K562 (cell line): ENCODE data around the gene CCDC9. TPM values are rescaled to one million over a fixed set of nuclear protein-coding genes. Genes with fewer than 3 reads are reported as not detected.
A peak's percentile ranks its signal among the peaks of the same experiment; 100 is the strongest.

Experiments
- BRD4 ChIP-seq: fragments of 200-600 bp; sonication (generic); IDR thresholded peaks from 2 replicates; pipeline ENCODE4 v1.6.1; 2017; ENCODE audit warnings: inconsistent platforms
- CGGBP1 ChIP-seq: fragments of 250-450 bp; sonication (Bioruptor Pico); IDR thresholded peaks from 2 replicates; pipeline ENCODE4 v1.9.0; 2021; ENCODE audit warnings: mild to moderate bottlenecking
- DIDO1 ChIP-seq: fragments of 450-650 bp; IDR thresholded peaks from 2 replicates; pipeline ENCODE4 v1.6.1; 2016; ENCODE audit warnings: low read depth, missing biosample characterization, missing genetic modification characterization
- EZH2 ChIP-seq: IDR thresholded peaks from 2 replicates; pipeline ENCODE4 v1.6.1; 2012; ENCODE audit warnings: low read depth, mild to moderate bottlenecking, inconsistent platforms, low read length, borderline replicate concordance
- GABPB2 ChIP-seq: fragments of 250-450 bp; sonication (Bioruptor Pico); conservative IDR thresholded peaks from 2 replicates; pipeline ENCODE4 v1.5.1; 2021; ENCODE audit warnings: mild to moderate bottlenecking
- HMG20B ChIP-seq: fragments of 250-450 bp; sonication (Bioruptor Pico); IDR thresholded peaks from 2 replicates; pipeline ENCODE4 v1.5.0; 2021; ENCODE audit warnings: mild to moderate bottlenecking
- HMGN3 ChIP-seq: IDR thresholded peaks from 2 replicates; pipeline ENCODE4 v1.6.1; 2011; ENCODE audit warnings: borderline replicate concordance, low read depth, mild to moderate bottlenecking, mixed read lengths, low read length; ENCODE audit not compliant: insufficient read length; ENCODE audit errors: extremely low read depth
- L3MBTL2 ChIP-seq: fragments of 450-650 bp; IDR thresholded peaks from 2 replicates; pipeline ENCODE4 v1.6.1; 2016; ENCODE audit warnings: mild to moderate bottlenecking, moderate library complexity
- NRF1 ChIP-seq, 2 experiments: fragments of 450-650 bp; IDR thresholded peaks in 1 of 2; conservative IDR thresholded peaks in 1 of 2; 2 replicates each; pipeline ENCODE4 v1.6.1; 2014; ENCODE audit warnings: mild to moderate bottlenecking in 2 of 2
- PHF8 ChIP-seq: fragments of 200-600 bp; sonication (generic); IDR thresholded peaks from 2 replicates; pipeline ENCODE4 v1.6.1; 2012; ENCODE audit warnings: mixed run types, mild to moderate bottlenecking, inconsistent platforms, low read length, moderate library complexity, borderline replicate concordance
- POLR2AphosphoS5 ChIP-seq: IDR thresholded peaks from 2 replicates; pipeline ENCODE4 v1.6.1; 2011; ENCODE audit warnings: mild to moderate bottlenecking, low read depth, low read length, moderate library complexity; ENCODE audit not compliant: control insufficient read depth, insufficient read depth
- RFX1 ChIP-seq: fragments of 450-650 bp; IDR thresholded peaks from 2 replicates; pipeline ENCODE4 v1.6.1; 2016; ENCODE audit warnings: mild to moderate bottlenecking, moderate library complexity
- STAT6 ChIP-seq: sonication (generic); formaldehyde crosslinking; IDR thresholded peaks from 2 replicates; pipeline ENCODE4 v1.8.1; 2023; ENCODE audit warnings: mild to moderate bottlenecking, missing genetic modification reagents
- TCF15 ChIP-seq: fragments of 250-450 bp; sonication (Bioruptor Pico); IDR thresholded peaks from 2 replicates; pipeline ENCODE4 v1.8.0; 2022; ENCODE audit warnings: moderate library complexity, mild to moderate bottlenecking, inconsistent platforms
- ZNF12 ChIP-seq: sonication (generic); formaldehyde crosslinking; IDR thresholded peaks from 2 replicates; pipeline ENCODE4 v1.4.0; 2020; ENCODE audit warnings: mild to moderate bottlenecking, missing genetic modification reagents
- ZNF184 ChIP-seq: sonication (generic); formaldehyde crosslinking; IDR thresholded peaks from 2 replicates; pipeline ENCODE4 v1.5.0; 2020; ENCODE audit warnings: missing genetic modification reagents
- ZNF280B ChIP-seq: fragments of 250-450 bp; sonication (Bioruptor Pico); IDR thresholded peaks from 2 replicates; pipeline ENCODE4 v1.5.1; 2021; ENCODE audit warnings: mild to moderate bottlenecking
- ZNF282 ChIP-seq: sonication (generic); formaldehyde crosslinking; IDR thresholded peaks from 2 replicates; pipeline ENCODE4 v1.8.1; 2023; ENCODE audit warnings: missing genetic modification reagents
- ZNF384 ChIP-seq: IDR thresholded peaks from 2 replicates; pipeline ENCODE4 v1.6.1; 2012; ENCODE audit warnings: low read depth, low read length, improper control_type of control experiment
- ZNF444 ChIP-seq: fragments of 250-450 bp; sonication (Bioruptor Pico); IDR thresholded peaks from 2 replicates; pipeline ENCODE4 v1.4.0; 2020; ENCODE audit warnings: mild to moderate bottlenecking, moderate library complexity
- ZNF586 ChIP-seq: fragments of 450-650 bp; formaldehyde crosslinking; conservative IDR thresholded peaks from 2 replicates; pipeline ENCODE4 v1.4.0; 2020; ENCODE audit warnings: mild to moderate bottlenecking, moderate library complexity
- polyA plus RNA-seq, 8 experiments: library from polyadenylated mRNA; depleted of rRNA in 4 of 8; stranded (reverse) in 5 of 8; unstranded in 3 of 8; fragments of >200 nt; fragmentation: Nextera tagmentation in 2 of 8; fragmentation: Illumina TruSeq in 1 of 8; extraction: Ambion mirVana in 2 of 8; extraction: Trizol in 1 of 8; gene quantifications; 2 replicates each; pipeline versions ENCODE4 v1.2.1 to v1.2.3, GENCODE V29; 2011 to 2014; ENCODE audit warnings: inconsistent platforms in 1 of 8, missing spikeins in 1 of 8
- total RNA-seq, 7 experiments: library from RNA; depleted of rRNA in 6 of 7; stranded (reverse); fragments of >200 nt in 6 of 7; fragmentation: Illumina TruSeq in 2 of 7; extraction: Trizol in 2 of 7; gene quantifications; 2 replicates each; pipeline versions ENCODE4 v1.2.1 to v1.2.3, GENCODE V29; 2011 to 2021; ENCODE audit warnings: low replicate concordance in 1 of 7

CCDC9 gene
- total and polyA plus RNA-seq, 9 of the 15 experiments (the other 6 are each of a cell fraction or from before 2014, with no cell fraction given) = 0.23 to 38.6 (median 8.4) TPM

- TF ChIP-seq STAT6 (CRISPR knock-in tag) (no peak; the same call in 1 of the 2 replicates), DIDO1 (tag) (no peak), BRD4 (no peak), NRF1 (conservative IDR thresholded peaks at IDR 0.05 in 1 of 2, IDR thresholded peaks at IDR 0.05 in 1 of 2) (0 out of 4 replicates have a peak, but pooled peaks of 1 of the 2 experiments have one; percentile 16), RFX1 (no peak), ZNF444 (CRISPR knock-in tag) (no peak), ZNF282 (0 out of 2 replicates have a peak, but pooled peaks have one; percentile 37), ZNF384 (peak; percentile 77), GABPB2 (CRISPR knock-in tag) (no peak), CGGBP1 (no peak), ZNF12 (no peak), ZNF280B (CRISPR knock-in tag) (no peak), ZNF586 (no peak), PHF8 (peak; percentile 50; the same call in 1 of the 2 replicates), ZNF184 (CRISPR knock-in tag) (no peak), HMG20B (CRISPR knock-in tag) (no peak), EZH2 (no peak), POLR2AphosphoS5 (0 out of 2 replicates have a peak, but pooled peaks have one; percentile 39), HMGN3 (peak; percentile 7), L3MBTL2 (0 out of 2 replicates have a peak, but pooled peaks have one; percentile 17), TCF15 (CRISPR knock-in tag) (no peak)
These were observed 1.3 kb downstream of the CCDC9 start (continued) for GRCh38 chr19:47257411-47258169.
